Osteocyte (in vitro differentiated cells): Measurements from ENCODE around the gene ZC3H6. TPM values are rescaled to one million over a fixed set of nuclear protein-coding genes. Genes with fewer than 3 reads are reported as not detected.
"Not testable (repeated sequence)": the region's sequence is repeated elsewhere in the genome, so short reads cannot be mapped to it uniquely, and the experiment has no call there.

Experiments
- DNase-seq: peaks from one replicate; pipeline ENCODE4 v3.0.0; 2021; ENCODE audit warnings: mixed read lengths; ENCODE audit not compliant: unreplicated experiment; ENCODE audit errors: extremely low spot score
- H3K27ac Mint-ChIP-seq: one replicate; pipeline ENCODE4 v1.8.0; 2021; ENCODE audit warnings: mild to moderate bottlenecking, mixed read lengths; ENCODE audit not compliant: unreplicated experiment
- H3K27me3 Mint-ChIP-seq: one replicate; pipeline ENCODE4 v1.8.0; 2021; ENCODE audit warnings: mixed read lengths; ENCODE audit not compliant: unreplicated experiment
- H3K36me3 Mint-ChIP-seq: one replicate; pipeline ENCODE4 v1.8.0; 2021; ENCODE audit warnings: mixed read lengths; ENCODE audit not compliant: unreplicated experiment
- H3K4me1 Mint-ChIP-seq: one replicate; pipeline ENCODE4 v1.8.0; 2021; ENCODE audit warnings: mixed read lengths; ENCODE audit not compliant: unreplicated experiment
- H3K4me3 Mint-ChIP-seq: one replicate; pipeline ENCODE4 v1.8.0; 2021; ENCODE audit warnings: mild to moderate bottlenecking, moderate library complexity, mixed read lengths; ENCODE audit not compliant: unreplicated experiment
- H3K9me3 Mint-ChIP-seq: one replicate; pipeline ENCODE4 v1.8.0; 2021; ENCODE audit warnings: mixed read lengths; ENCODE audit not compliant: unreplicated experiment
- total RNA-seq: library from RNA; stranded (reverse); gene quantifications from 2 replicates; pipeline ENCODE4 v1.2.1, GENCODE V29; 2021

The ZC3H6 gene
- total RNA-seq, 1 donor from 2014 or later: 8.2 TPM

DNA sequence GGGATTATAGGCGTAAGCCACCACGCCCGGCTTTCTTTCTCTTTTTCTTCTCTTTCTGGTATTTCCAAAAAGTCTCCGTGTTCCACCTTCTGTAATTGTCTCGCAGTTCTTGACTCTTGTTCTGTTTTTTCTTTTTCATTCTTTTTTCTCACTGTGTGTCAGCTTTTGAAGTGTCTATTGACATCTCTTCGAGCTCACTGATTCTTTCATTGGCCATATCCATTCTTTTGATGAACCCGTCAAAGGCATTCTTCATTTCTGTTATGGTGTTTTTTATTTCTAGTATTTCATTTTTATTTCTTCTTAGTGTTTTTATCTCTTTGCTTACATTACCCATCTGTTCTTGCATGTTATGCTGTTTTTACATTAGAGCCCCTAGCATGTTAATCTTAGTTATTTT, 84.7 kb downstream of the ZC3H6 start:
- H3K4me3 Mint-ChIP-seq, H3K27ac Mint-ChIP-seq, H3K27me3 Mint-ChIP-seq, H3K9me3 Mint-ChIP-seq, H3K4me1 Mint-ChIP-seq, H3K36me3 Mint-ChIP-seq, DNase-seq: not testable (repeated sequence)

Other genes starting within 250 kb of the ZC3H6 start
- gene TMEM87B, start 220.3 kb upstream of the ZC3H6 start, total RNA-seq: 10.4 and 11.5 TPM in 2 replicates
- gene FBLN7, start 137.2 kb upstream of the ZC3H6 start, total RNA-seq: 3.9 and 4.1 TPM in 2 replicates
- gene ZC3H8, start 20.6 kb upstream of the ZC3H6 start, total RNA-seq: 7.4 and 9.9 TPM in 2 replicates
- 8.6 and 9.6 TPM in 2 replicates for gene RGPD8, start 158.0 kb downstream of the ZC3H6 start, total RNA-seq
- 65.7 and 67.2 TPM in 2 replicates for gene TTL, start 206.6 kb downstream of the ZC3H6 start, total RNA-seq